ENCODE results near the gene TTN. TPM values are rescaled to one million over a fixed set of nuclear protein-coding genes. Genes with fewer than 3 reads are reported as not detected.

TTN gene
- total and polyA plus RNA-seq, 2 of the 4 experiments (the other 2 are of a cell fraction), result 0.02 to 0.18 TPM

GRCh38 chr2:178810422-178810821, 3.2 kb upstream of the TTN start:
- H3K23ac ChIP-seq (ENCODE audit: low read depth, low read length), result no peak overlapping the region
- no peaks in the 10 kb centered on the region for H3K9me3 ChIP-seq (ENCODE audit: control insufficient read depth, insufficient read depth, low read length)
- WGBS, 2 experiments (ENCODE audit: extremely low coverage in 2 of 2, insufficient read length in 1 of 2), result no CpG with 5 or more reads among the region's 5 CpGs
- no peak overlapping the region for H2AK9ac ChIP-seq (replicated peaks; ENCODE audit: low read depth, low read length, poor library complexity)
- DNase-seq, result no peak
- no peaks in the 10 kb centered on the region for H3K27me3 ChIP-seq (ENCODE audit: control insufficient read depth, insufficient read depth, low read length)
- POLR2A ChIA-PET (ENCODE audit: unreplicated experiment), result no interaction called here
- dilution Hi-C loops (cut with HindIII; ENCODE audit: low sequenced_read_pairs, unreplicated experiment) (no loop called here), in situ Hi-C loops (cut with MboI; ENCODE audit: low sequenced_read_pairs) (no loop called here), intact Hi-C loops (cut with micrococcal nuclease) (no loop called here)
- H3K56ac ChIP-seq (ENCODE audit: extremely low read depth, insufficient read depth, low read length), result no peak overlapping the region
- H3K79me1 ChIP-seq (ENCODE audit: low read depth in 1 of 2, low read length in 2 of 2), result no peaks in the 10 kb centered on the region
- no peak overlapping the region for H3K4me2 ChIP-seq (ENCODE audit: low read depth, low read length)
- no peak for ATAC-seq (ENCODE audit: low read depth)
- H4K5ac ChIP-seq (ENCODE audit: low read depth, low read length), result no peak overlapping the region
- no peak overlapping the region for H2AK5ac ChIP-seq (ENCODE audit: low read depth, low read length)
- no TSS peak for BruUV-seq (replicated peaks)
- no peak overlapping the region for H2BK120ac ChIP-seq (ENCODE audit: low read depth, low read length)
- no peaks in the 10 kb centered on the region for H3K4me1 ChIP-seq (ENCODE audit: control insufficient read depth, insufficient read depth, low read length)
- no peak overlapping the region for H3K14ac ChIP-seq (replicated peaks; ENCODE audit: low read depth, low read length)
- H3K36me3 ChIP-seq (ENCODE audit: control insufficient read depth, insufficient read depth, low read length), result no peaks in the 10 kb centered on the region
- no peak overlapping the region for H3K4me3 ChIP-seq (ENCODE audit: insufficient read depth, low read depth, low read length)
- H4K20me1 ChIP-seq (ENCODE audit: insufficient read depth, low read length), result no peaks in the 10 kb centered on the region
- H3K18ac ChIP-seq (ENCODE audit: low read depth, low read length), result no peak overlapping the region
- H4K8ac ChIP-seq (ENCODE audit: low read depth in 2 of 2, low read length in 2 of 2), result no peak overlapping the region
- H3K27ac ChIP-seq (ENCODE audit: insufficient read depth, low read length), result no peak overlapping the region
- TF ChIP-seq CEBPB (IDR thresholded peaks at IDR 0.05; ENCODE audit: low read depth, low read length) (no peak), MAFK (IDR thresholded peaks at IDR 0.05; ENCODE audit: low read depth, low read length) (no peak), FOS (IDR thresholded peaks at IDR 0.05; ENCODE audit: low read depth, low read length) (no peak), MXI1 (IDR thresholded peaks at IDR 0.05; ENCODE audit: borderline replicate concordance, low read depth, low read length) (no peak), NFE2L2 (IDR thresholded peaks at IDR 0.05; ENCODE audit: low read depth, low read length) (no peak), USF2 (IDR thresholded peaks at IDR 0.05; ENCODE audit: low read depth, low read length) (no peak), CTCF (conservative IDR thresholded peaks at IDR 0.05; ENCODE audit: low read depth, low read length) (no peak), SMC3 (IDR thresholded peaks at IDR 0.05; ENCODE audit: low read depth, low read length) (no peak), BHLHE40 (IDR thresholded peaks at IDR 0.05; ENCODE audit: low read depth, low read length) (no peak), RAD21 (IDR thresholded peaks at IDR 0.05; ENCODE audit: low read length) (no peak), MAZ (IDR thresholded peaks at IDR 0.05; ENCODE audit: borderline replicate concordance, low read depth, low read length) (no peak), RFX5 (IDR thresholded peaks at IDR 0.05; ENCODE audit: low read depth, low read length) (no peak), ELK1 (IDR thresholded peaks at IDR 0.05; ENCODE audit: borderline replicate concordance, low read depth, low read length) (no peak), RCOR1 (IDR thresholded peaks at IDR 0.05; ENCODE audit: insufficient replicate concordance, low read length) (no peak), CHD1 (IDR thresholded peaks at IDR 0.05; ENCODE audit: low read depth, low read length) (no peak), POLR2A (IDR thresholded peaks at IDR 0.05; ENCODE audit: low read depth, low read length) (no peak)
- H2BK5ac ChIP-seq (ENCODE audit: low read depth, low read length, poor library complexity, severe bottlenecking), result no peak overlapping the region
- H2AFZ ChIP-seq (replicated peaks; ENCODE audit: low read length, poor library complexity), result no peak overlapping the region
- H3K9ac ChIP-seq (ENCODE audit: low read depth, low read length), result no peak overlapping the region
- H3K4ac ChIP-seq (ENCODE audit: low read depth, low read length), result no peak overlapping the region
- no peak overlapping the region for H2BK20ac ChIP-seq (ENCODE audit: low read depth, low read length)
- no peak overlapping the region for H4K91ac ChIP-seq (ENCODE audit: insufficient read depth, low read depth, low read length)
- H3K9me1 ChIP-seq (ENCODE audit: insufficient read depth, low read length), result no peaks in the 10 kb centered on the region
- H2BK15ac ChIP-seq (ENCODE audit: low read depth, low read length), result no peak overlapping the region
- CTCF ChIA-PET, result no interaction called here

All from IMR-90 (cell line).